ENCODE measurements around the gene PCDHGA1. TPM values are rescaled to one million over a fixed set of nuclear protein-coding genes. Genes with fewer than 3 reads are reported as not detected.

Gene PCDHGA1
- polyA plus RNA-seq, 3 donors, result not detected

DNA sequence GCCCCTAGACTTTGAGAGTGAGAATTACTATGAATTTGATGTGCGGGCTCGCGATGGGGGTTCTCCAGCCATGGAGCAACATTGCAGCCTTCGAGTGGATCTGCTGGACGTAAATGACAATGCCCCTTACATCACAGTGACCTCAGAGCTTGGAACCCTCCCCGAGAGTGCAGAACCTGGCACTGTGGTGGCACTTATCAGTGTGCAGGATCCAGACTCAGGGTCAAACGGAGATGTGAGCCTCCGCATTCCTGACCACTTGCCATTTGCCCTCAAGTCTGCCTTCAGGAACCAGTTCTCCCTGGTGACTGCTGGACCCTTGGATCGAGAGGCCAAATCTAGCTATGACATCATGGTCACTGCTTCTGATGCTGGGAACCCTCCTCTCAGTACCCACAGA is 155.8 kb downstream of the PCDHGA1 start:
- TF ChIP-seq, protein P1, sequence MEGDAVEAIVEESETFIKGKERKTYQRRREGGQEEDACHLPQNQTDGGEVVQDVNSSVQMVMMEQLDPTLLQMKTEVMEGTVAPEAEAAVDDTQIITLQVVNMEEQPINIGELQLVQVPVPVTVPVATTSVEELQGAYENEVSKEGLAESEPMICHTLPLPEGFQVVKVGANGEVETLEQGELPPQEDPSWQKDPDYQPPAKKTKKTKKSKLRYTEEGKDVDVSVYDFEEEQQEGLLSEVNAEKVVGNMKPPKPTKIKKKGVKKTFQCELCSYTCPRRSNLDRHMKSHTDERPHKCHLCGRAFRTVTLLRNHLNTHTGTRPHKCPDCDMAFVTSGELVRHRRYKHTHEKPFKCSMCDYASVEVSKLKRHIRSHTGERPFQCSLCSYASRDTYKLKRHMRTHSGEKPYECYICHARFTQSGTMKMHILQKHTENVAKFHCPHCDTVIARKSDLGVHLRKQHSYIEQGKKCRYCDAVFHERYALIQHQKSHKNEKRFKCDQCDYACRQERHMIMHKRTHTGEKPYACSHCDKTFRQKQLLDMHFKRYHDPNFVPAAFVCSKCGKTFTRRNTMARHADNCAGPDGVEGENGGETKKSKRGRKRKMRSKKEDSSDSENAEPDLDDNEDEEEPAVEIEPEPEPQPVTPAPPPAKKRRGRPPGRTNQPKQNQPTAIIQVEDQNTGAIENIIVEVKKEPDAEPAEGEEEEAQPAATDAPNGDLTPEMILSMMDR (IDR thresholded peaks at IDR 0.05), result no peak
- Histone ChIP-seq H3K79me2 (ENCODE audit: insufficient read depth, low read length) (no peaks in the 10 kb centered on the region), H3K4me2 (replicated peaks; ENCODE audit: extremely low read depth, low read length, poor library complexity, severe bottlenecking) (no peak overlapping the region), H3K36me3 (replicated peaks in 1 of 2; ENCODE audit: control insufficient read depth in 1 of 2, insufficient read depth in 2 of 2, low read length in 2 of 2) (no peaks in the 10 kb centered on the region), H3K9ac (ENCODE audit: insufficient read depth, low read length, poor library complexity, severe bottlenecking) (no peak overlapping the region), H2AFZ (ENCODE audit: insufficient read depth, low read depth, low read length, poor library complexity, severe bottlenecking) (no peak overlapping the region), H4K20me1 (ENCODE audit: insufficient read depth, low read length) (no peaks in the 10 kb centered on the region), H3K4me3 (replicated peaks in 1 of 3; ENCODE audit: low read depth in 2 of 3, low read length in 3 of 3) (no peak overlapping the region), H3K27ac (ENCODE audit: low read depth in 1 of 2, low read length in 2 of 2) (no peak overlapping the region), H3K27me3 (ENCODE audit: control insufficient read depth in 2 of 2, insufficient read depth in 2 of 2, low read length in 2 of 2) (peaks cover 48 to 89% of the 10 kb centered on the region in 2 donors), H3K4me1 (ENCODE audit: control insufficient read depth in 1 of 2, insufficient read depth in 2 of 2, low read length in 2 of 2) (no peaks in the 10 kb centered on the region), H3K9me3 (replicated peaks in 1 of 2; ENCODE audit: control insufficient read depth in 1 of 2, insufficient read depth in 1 of 2, low read length in 2 of 2) (peaks cover 0 to 23% of the 10 kb centered on the region in 2 donors)
- Mint-ChIP-seq H3K27ac (no peak overlapping the region), H3K27me3 (ENCODE audit: low read depth in 3 of 3) (peaks cover 66 to 89% (median 79%) of the 10 kb centered on the region in 3 donors), H3K36me3 (no peaks in the 10 kb centered on the region), H3K4me3 (peak overlapping the region in 1 of 2 donors; percentile 76), H3K4me1 (peaks cover 8% of the 10 kb centered on the region), H3K9me3 (peaks cover 0 to 19% (median 8%) of the 10 kb centered on the region in 7 donors)
- DNase-seq, result no peak
- intact Hi-C loops (cut with micrococcal nuclease), result no loop called here
- WGBS (ENCODE audit: insufficient coverage), result 92% methylated on average over 6 of the region's 9 CpGs

- Mint-ChIP-seq H3K4me1 (peaks cover 15% of the 10 kb centered on the region), H3K27ac (no peak overlapping the region), H3K4me3 (no peak overlapping the region), H3K36me3 (no peaks in the 10 kb centered on the region), H3K27me3 (ENCODE audit: low read depth in 3 of 3) (peaks cover 75 to 93% (median 84%) of the 10 kb centered on the region in 3 donors), H3K9me3 (peaks cover 0 to 23% (median 10%) of the 10 kb centered on the region in 7 donors)
- Histone ChIP-seq H3K27ac (ENCODE audit: low read depth in 1 of 2, low read length in 2 of 2) (no peak overlapping the region), H3K4me3 (replicated peaks in 1 of 3; ENCODE audit: low read depth in 2 of 3, low read length in 3 of 3) (no peak overlapping the region), H4K20me1 (ENCODE audit: insufficient read depth, low read length) (no peaks in the 10 kb centered on the region), H3K27me3 (ENCODE audit: control insufficient read depth in 2 of 2, insufficient read depth in 2 of 2, low read length in 2 of 2) (peaks cover 54 to 95% of the 10 kb centered on the region in 2 donors), H3K4me2 (replicated peaks; ENCODE audit: extremely low read depth, low read length, poor library complexity, severe bottlenecking) (no peak overlapping the region), H3K79me2 (ENCODE audit: insufficient read depth, low read length) (no peaks in the 10 kb centered on the region), H3K4me1 (ENCODE audit: control insufficient read depth in 1 of 2, insufficient read depth in 2 of 2, low read length in 2 of 2) (peaks cover 8 to 10% of the 10 kb centered on the region in 2 donors), H2AFZ (ENCODE audit: insufficient read depth, low read depth, low read length, poor library complexity, severe bottlenecking) (no peak overlapping the region), H3K36me3 (replicated peaks in 1 of 2; ENCODE audit: control insufficient read depth in 1 of 2, insufficient read depth in 2 of 2, low read length in 2 of 2) (no peaks in the 10 kb centered on the region), H3K9ac (ENCODE audit: insufficient read depth, low read length, poor library complexity, severe bottlenecking) (no peak overlapping the region), H3K9me3 (replicated peaks in 1 of 2; ENCODE audit: control insufficient read depth in 1 of 2, insufficient read depth in 1 of 2, low read length in 2 of 2) (peaks cover 2 to 33% of the 10 kb centered on the region in 2 donors)
- DNase-seq, result no peak
- 83% methylated on average over 5 of the region's 7 CpGs for WGBS (ENCODE audit: insufficient coverage)
- intact Hi-C loops (cut with micrococcal nuclease), result no loop called here
- TF ChIP-seq, protein P1 (IDR thresholded peaks at IDR 0.05), result no peak
These were observed 156.8 kb downstream of the PCDHGA1 start for GRCh38 chr5:141487131-141487530.

All from CD14-positive monocyte (primary cell).